Fibroblast of skin of right biceps (primary cell): ENCODE measurements around the gene UBE2QL1.

ENCODE experiments used
- DNase-seq: peaks from one replicate; pipeline ENCODE4 v3.0.0-alpha.2; 2013

The UBE2QL1 gene

DNA sequence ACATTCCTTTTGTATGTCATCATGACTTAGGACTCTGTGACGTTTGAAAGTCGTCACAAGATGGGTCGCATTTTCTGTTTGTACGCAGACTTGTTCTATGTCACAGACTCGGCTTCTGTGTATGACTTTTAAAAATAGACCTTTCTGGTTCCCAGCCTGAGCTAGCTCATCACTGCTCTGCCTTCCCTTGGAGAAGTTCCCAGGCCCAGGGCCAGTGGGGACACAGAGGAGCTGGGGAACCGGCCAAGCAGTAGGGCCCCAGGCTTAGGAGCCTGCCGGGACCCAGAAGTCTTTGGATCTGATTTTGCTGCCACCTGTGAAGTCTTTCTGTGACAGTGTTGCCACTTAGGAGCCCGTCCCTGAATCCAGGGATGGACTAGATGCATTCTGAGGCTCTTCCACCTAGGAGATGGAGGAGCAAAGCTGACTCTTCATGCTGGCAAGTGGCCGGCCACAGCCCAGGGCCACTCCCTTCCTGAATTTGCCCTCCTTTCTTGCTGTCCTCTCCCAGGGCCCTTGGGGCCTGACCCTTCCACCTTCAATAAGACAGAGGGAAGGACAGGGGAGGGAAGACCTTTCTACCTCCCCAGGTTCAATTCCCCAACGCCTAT is 18.1 kb upstream of the UBE2QL1 start:
- DNase-seq = no peak

DNA sequence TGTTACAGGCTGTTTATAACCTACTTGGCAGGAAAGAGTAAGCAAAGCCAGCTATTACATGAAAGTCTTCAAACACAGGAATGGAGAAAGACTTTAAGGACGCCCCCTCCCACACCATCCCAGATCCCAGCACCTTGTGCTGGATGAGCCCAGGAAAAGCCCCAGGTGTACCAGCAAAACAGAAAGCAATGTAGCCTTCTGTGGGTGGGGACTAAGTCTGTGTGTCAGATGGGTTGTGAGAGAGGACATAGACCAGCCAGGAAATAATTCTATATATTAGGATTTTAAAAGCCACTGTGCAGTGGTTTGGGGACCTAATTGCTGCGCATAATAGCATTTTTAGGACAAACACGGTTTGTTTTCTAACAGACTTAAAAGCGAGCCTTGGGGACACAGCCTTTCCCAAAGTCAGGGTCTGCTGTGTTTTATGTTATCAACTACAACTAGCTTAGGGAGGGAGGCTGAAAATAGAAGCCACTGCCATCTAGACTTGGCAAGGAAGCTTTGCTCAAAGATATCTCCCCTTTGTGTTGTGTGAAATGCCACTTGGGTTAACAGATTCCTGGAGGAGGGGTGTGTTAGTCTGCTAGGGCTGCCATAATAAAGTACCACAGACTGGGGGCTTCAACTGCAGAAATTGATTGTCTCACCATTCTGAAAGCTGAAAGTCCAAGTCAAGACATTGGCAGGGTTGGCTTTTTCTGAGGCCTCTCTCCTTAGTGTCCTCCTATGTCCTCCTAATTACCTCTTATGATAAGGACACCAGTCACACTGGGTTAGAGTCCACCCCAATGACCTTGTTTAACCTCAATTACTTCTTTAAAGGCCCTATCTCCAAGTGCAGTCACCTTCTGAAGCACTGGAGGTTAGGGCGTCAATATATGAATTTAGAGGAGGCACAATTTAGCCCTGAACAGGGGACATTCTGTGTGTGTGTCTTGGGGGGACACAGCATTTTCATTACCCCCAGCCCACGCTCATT is 17.2 kb upstream of the UBE2QL1 start:
- no peak for DNase-seq

DNA sequence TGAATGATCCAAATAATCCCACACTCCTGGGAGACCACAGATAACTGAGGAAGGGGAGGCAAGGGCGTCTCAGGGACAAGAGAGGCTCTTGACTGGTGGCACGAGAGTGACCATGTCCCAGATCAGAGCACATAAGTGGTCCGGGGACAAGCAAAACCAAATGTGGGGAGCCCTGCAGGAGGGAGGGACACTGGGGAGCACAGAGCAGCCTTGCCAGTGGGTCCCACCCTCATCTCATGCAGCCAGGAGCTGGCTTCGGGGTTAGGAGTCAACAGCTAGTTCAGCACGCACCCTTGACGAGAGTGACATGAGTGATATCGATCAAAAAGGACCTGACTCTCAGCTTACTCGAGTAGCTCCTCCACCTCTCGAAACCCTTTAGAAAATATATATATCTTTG is 16.5 kb upstream of the UBE2QL1 start:
- DNase-seq = no peak

DNA sequence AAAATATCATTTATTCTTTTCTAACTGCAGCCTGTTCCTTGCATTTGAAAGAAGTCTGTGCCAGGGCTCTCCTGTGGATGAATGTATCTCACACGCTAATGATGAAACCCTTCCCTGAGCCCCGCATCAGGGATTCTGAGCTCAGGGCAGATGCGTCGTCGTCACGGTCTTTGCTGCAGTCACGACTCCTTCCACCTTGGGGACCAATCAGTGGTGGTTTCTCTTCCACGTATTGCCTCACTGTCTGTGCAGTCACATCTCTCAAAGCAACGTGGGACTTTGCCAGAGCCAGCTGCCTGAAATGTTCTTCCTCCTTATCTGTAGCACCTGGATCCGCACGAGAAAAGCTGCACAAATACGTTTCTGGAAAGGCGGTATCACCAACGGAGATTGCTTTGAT is 13.9 kb upstream of the UBE2QL1 start:
- no peak for DNase-seq

DNA sequence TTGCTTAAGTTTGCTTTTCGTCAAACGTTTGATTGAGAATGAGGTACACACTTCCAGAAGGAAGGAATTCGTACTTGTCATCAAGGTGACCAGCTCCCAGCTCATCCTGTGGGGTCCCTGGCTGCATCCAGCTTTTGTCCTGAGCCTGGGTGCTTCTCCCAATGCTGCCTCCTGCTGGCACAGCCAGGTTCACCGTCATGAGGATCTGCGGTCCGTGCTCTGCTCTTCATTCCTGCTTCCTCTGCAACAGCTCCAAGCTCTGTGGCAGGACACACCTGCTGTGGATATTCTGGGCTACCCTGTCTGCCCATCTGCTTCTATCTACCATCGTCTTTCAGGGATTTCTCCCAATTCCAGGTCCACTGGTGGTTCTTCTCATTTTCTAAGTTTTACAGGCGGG is 13.3 kb upstream of the UBE2QL1 start:
- no peak for DNase-seq

DNA sequence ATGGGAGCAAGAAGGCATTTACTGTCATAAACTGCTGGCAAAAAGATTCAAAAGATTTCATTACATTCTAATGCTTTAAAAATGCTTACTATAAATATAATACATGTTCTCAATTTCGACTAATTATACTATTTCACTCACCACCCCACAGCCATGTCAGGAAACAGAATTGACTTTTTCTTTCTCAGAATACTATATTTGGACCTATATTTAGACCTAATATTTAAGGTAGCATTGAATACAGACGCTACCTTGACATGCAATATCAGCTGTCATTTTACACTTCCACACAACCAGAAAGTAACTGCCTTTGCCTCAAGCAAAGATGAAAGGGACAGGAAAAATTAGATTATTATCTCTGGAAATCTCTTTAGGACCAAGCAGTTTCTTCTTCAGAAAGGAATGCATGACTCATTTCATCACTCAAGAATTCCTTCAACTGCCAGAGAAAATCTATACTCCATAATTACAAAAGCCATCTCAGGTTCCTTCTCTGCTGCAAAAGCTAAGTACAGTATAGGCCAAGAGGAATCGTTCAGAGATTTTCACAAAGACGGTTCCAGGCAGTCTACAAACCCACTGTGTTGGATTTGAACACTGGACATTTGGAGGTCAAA is 11.8 kb upstream of the UBE2QL1 start:
- peak; percentile 65 for DNase-seq

DNA sequence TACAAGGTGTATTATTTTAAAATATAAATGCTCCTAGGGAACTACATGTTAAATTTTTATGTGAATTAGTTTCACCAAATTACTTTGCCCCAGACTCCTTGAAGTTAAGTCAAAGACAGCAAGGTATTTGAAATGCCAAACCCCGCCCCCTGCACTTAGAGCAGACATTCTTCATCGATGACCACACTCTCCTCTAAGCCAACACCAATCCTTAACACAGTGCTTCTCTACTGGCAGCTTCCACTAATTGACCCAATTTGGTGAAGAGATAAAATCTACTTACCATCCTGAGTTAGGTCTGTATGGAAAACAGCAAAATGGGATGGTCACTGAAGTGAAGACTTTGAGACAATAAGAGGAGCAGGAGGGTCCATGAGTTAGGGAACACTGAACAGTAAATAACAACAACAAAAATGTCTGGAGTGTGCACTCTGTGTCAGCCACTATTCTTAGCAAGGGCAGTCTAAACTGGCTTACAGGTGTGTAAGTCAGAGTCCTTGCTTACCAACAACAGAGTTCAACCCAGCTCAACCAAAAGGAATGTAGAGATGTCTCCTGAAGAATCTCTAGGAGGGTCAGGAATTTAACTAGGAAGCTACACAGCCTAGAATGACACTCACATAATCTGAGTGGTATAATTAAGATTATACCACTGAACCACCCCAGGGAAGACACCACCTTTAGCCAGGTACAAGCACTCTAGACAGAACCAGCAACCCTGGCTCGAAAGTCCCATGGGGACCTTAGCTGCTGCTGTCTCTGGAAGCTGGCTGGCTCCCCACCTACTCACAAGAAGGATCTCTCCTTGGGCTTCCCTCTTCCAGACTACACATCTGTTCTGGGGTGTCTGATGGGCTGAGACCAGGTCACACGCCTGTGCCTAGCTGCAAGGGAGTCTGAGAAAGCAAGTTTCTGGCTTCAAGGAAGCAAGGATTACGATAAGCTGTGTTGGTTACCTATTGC is 8.8 kb upstream of the UBE2QL1 start:
- peak; percentile 53 for DNase-seq

DNA sequence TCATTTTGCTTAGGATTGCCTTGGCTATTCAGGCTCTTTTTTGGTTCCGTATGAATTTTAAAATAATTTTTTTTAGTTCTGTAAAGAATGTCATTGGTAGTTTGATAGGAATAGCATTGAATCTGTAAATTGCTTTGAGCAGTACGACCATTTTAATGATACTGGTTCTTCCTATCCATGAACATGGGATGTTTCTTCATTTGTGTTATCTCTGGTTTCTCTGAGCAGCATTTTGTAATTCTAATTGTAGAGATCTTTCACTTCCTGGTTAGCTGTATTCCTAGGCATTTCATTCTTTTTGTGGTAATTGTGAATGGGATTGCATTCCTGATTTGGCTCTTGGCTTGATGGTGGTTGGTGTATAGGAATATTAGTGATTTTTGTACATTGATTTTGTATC is 6.3 kb upstream of the UBE2QL1 start:
- DNase-seq = no peak

DNA sequence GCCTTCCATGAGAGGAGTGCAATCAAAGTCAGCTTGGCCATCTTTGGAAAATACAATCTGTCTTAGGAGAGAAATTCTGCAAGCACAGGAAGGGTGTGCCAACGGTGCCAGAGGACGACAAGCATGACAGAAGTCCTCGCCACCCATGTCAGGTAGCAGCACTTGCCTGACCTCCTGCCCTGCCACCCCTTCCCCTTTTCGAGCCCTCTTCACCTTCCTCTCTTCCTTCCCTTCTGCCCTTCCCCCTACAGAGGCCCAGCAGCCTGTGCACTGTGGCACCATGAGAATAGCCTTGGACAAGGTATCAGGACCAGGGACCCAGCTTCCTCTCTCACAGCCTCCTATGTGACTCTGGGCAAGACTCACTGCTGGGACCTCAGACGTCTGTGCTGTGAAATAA is 5.3 kb upstream of the UBE2QL1 start:
- DNase-seq = no peak

DNA sequence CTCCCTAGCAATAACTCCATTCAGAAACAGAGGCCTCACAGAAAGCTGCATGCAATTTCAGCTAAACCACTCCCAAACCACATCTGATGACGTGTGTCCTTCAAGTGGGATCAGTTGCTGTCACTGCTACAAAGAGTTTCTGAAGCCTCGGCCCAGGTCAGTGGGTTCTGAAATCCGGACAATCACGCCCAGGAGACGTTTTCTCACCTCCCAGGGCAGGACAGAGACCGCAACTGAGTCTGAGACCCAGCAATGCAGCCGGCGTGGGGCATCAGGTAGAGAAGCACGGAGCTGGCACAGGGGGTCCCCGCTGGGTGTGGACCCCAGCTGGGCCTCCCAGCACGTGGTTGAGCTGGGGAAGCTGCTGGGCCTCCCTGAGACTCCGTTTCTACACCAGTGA is 2.6 kb upstream of the UBE2QL1 start:
- DNase-seq = no peak

DNA sequence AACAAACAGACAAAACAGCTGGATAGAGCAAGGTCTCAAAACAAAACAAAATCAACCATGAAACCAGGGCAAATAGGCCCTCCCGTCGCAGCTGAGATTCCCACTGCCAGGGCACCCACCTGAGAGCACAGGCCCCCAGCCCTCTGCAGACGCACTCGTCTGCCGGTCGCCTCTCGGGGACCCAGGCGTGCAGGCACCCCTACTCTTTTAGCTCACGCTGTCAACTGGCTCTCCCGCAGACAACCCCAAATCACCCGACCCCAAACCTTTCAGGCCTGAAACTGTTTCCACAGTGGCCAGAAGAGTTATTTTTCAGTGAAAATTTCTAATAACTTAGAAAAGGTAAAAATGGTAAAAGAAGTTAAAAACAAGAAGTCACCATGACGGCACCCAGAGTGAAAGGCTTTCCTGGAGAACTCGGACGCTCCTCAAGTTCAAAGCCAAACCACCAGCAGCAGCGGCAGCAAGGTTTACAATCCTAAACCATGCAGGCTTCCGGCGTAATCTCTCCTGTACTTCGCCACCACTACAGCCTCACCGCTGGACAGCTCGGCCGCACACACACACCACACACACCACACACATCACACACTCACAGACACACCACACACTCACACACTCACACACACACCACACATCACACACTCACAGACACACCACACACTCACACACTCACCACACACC is 1.9 kb upstream of the UBE2QL1 start:
- DNase-seq = no peak

DNA sequence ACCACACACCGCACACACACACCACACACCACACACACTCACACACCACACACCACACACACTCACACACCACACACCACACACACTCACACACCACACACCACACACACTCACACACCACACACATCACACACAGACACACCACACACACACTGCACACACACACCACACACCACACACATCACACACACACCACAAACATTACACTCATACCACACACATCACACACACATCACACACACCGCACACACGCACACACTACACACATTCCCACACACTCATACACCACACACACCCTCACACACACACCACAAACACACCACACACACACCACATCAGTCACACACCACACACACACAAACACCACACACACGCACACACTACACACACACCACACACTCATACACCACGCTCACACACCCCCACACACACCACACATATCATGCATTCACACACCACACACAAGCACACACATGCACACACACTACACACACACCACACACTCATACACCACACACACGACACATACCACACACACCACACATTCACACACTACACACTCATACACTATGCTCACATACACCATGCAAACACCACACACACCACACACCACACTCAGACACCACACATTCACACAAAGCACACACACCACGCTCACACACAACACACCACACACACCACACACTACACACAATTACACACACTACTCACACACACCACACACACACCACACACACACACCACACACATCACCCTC is 1.1 kb upstream of the UBE2QL1 start:
- DNase-seq = no peak

DNA sequence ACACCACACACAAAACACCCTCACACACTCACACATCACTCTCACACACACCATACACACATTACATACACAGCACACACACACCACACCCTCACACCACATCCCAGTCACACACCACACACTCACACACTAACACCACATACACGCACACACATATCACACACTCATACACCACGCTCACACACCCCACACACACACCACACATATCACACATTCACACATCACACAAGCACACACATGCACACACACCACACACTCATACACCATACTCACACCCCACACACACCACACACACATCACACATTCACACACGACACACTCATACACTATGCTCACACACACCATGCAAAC is 543 bp upstream of the UBE2QL1 start:
- no peak for DNase-seq

DNA sequence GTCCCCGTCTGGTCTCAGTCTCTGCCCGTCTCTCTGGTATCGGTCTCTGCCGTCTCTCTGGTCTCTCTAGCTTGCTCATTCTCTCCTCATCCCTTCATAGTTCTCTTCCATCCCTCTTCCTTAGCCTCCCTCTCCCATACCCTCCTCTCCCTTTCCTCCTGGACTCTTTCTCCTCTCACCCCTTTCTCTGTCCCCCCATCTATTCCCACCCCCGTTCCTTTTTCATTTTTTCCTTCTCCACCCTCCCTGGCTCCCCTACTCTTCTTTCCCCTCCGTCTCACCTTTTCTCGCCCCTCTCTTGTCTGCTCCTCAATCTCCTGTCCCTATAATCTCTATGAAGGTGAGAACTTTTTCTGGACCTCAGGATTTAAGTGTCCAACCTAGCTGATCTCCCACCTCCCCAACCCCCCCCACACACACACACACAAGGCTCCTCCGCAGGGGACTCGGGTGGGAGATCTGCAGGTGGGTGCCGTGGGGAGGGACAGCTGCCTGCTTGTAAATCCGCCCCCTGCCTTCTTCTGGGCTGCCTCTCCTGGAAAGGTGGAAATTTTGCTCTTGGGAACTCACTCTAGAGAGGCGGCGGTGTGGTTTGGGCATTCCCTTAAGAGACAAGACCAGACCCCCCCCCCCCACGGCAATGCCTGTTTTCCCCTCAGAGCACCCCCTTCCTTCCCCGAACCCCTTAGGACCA is 953 bp downstream of the UBE2QL1 start:
- no peak for DNase-seq

DNA sequence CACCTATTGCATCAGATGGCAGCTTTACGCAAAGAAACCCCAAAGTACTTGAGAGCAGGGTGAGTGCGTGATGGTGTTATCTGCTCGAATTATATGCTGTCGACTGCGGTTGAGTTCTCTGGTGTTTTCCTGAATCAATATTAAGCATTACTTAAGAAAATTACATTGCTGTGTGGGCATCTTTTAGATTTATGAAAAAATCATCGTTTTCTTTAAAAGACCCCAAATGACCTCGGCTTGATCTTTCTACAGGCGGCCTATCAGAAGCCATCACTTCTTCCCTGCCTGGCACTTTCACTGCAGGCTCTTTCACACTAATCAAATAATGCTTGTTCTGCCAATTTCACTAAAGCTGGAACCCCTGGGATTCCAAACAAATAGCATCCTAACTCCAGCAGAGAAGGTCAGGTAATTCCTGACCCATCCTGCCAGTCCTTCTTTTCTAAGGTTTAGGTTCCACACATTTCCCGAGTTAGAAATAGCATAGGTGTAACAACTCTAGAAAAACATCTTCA is 1.7 kb downstream of the UBE2QL1 start:
- DNase-seq = no peak

DNA sequence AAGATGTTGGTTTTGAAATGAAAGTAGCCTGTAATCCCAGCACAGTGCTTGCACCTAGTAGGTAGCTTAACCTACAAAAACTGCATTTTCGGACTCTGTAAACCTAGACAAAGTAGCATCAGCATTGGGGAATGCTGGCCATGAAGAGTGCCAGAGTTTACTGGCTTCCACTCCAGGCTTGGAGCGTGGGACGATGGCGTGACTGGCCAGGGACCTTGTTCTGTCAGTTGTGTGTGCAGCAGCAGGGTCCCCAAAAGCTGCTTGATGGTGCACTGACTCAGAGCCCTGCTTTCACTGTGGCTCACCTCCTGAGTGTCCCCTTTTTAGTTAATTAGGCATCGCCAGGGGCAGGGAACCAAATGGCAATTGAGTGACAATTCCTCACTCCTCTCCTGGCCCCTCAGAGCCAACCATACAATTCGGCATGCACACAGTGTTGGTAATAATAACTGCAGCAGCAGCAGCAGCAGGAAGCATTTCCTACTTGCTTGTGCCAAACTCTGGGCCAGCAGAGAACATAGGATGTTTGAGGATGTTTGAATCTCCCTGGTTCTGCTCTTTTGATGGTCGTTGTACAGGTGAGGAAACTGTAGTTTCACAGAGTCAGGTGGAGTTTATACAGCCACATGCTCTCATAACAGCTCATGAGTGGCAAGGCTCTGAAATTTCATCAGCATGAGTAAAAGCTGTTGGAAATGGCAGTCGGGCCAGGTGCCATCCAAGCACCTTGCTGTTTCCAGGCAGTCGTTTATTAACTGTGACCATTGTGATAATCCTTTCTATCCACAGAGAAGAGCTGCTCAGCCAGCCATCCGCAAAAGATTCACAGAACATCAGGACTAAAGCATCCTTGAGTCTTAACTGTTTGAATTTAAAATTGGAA is 4.2 kb downstream of the UBE2QL1 start:
- no peak for DNase-seq

DNA sequence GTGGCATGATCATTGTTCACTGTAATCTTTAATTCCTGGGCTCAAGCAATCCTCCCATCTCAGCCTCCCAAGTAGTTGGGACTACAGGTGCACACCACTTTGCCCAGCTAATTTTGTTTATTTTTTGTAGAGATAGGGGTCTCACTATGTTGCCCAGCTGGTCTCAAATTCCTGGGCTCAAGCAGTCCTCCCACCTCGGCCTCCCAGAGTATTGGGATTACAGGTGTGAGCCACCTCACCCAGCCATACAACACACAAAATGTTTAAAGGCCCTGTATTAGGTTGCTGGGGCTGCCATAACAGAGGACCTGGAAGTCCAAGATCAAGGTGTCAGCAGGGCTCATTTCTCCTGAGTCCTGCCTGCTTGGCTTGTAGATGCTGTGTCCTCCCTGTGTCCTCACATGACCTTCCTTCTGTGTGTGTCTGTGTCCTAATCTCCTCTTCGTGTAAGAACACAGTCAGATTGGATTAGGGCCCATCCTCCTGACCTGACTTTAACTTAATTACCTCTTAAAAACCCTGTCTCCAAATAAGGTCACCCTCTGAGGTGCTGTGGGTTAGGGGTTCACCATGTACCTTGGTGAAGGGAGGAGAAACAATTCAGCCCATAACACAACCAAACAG is 5.4 kb downstream of the UBE2QL1 start:
- DNase-seq = no peak

DNA sequence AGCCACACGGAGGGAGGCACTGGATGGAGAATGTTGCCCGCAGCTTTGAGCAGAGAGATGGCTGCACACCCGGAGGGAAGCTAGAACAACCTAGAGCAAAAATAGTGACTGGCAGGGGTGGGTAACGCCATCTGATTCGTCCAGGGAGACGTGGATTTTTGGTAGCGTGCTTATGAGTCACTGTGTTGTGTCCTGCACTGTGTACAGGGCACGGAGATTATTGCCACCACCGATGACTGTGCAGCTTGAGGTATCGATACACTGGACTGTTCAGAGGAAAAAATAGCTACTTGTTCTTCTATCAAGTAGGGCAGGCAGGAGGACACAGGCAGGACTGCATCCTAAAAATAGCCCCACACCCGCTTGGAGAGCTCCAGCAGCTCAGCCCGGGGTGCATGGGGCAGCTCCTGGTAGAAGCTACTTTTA is 6.0 kb downstream of the UBE2QL1 start:
- no peak for DNase-seq

DNA sequence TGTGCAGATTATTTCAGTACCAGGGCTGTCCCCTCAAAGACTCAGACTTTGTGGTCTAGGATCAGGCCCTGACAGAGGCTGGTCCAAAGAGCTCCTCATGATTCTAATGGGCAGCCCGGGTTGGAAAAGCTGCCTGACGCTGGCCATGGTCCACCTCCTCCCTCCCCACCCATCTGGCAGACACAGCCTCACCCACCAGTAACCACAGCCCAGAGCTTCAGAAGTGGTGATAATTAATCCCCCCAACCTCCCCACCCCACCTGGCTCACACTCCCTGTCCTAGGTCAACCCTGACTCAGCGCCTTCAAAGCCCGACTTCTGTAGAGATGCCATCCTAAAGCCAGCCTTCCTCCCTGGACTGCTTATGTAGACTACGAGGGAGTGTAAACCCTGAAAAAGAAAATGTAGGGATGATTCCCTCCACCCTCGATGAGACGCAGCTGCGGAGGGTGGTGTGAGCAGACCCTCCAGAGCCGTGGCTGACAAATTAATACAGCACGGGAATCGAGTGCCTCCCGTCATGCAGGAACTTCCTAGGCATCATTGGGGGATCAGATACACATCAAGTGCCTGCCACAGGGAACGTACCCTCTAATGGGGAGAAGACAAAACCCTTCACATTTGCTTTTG is 7.0 kb downstream of the UBE2QL1 start:
- DNase-seq = no peak
